Measurements from ENCODE around the gene GDNF.

GDNF gene

DNA sequence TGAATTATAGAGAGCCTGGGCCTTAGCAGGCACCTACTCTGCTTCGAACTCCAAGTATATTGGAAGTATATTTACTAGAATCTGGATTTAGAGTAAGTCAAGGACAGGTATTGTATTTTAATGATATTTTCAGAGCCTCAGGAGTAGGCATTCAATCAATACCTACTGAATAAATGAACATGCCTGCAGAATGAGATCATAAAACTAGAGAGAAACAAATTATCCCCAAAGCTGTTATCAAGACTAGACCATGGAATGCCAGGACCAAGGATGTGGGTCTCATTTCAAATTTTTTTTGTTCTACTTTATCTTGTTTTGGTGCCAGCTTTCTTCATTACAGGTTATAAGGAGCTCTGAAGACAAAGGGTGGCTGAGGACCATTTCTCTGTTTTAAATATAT, 66.0 kb downstream of the GDNF start:
- DNase-seq (ENCODE audit: low read depth) = no peak
- TF ChIP-seq, protein P1, sequence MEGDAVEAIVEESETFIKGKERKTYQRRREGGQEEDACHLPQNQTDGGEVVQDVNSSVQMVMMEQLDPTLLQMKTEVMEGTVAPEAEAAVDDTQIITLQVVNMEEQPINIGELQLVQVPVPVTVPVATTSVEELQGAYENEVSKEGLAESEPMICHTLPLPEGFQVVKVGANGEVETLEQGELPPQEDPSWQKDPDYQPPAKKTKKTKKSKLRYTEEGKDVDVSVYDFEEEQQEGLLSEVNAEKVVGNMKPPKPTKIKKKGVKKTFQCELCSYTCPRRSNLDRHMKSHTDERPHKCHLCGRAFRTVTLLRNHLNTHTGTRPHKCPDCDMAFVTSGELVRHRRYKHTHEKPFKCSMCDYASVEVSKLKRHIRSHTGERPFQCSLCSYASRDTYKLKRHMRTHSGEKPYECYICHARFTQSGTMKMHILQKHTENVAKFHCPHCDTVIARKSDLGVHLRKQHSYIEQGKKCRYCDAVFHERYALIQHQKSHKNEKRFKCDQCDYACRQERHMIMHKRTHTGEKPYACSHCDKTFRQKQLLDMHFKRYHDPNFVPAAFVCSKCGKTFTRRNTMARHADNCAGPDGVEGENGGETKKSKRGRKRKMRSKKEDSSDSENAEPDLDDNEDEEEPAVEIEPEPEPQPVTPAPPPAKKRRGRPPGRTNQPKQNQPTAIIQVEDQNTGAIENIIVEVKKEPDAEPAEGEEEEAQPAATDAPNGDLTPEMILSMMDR (conservative IDR thresholded peaks at IDR 0.05; ENCODE audit: low read length) = no peak
- no peak overlapping the region for H3K4me3 ChIP-seq (ENCODE audit: low read length)

DNA sequence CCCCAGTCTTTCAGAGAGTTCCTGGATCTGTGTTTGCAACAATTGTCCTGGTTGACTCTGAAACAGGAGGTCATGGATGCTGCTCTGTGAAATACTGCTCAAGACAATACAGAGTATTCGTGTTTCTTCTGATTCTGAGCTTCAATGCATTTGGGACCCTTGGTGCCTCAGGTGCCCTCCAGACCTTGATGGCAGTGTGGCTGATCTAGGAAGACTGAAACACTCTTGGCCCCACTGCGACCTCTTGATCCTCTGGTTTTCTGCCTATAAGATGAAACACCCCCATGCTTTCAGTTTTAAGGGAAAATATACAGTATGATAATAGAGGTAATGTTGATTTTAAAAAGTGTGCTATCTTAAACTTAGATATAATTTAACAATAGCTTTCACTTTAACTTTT, 67.6 kb downstream of the GDNF start:
- TF ChIP-seq, protein P1 (conservative IDR thresholded peaks at IDR 0.05; ENCODE audit: low read length) = no peak
- no peak for DNase-seq (ENCODE audit: low read depth)

DNA sequence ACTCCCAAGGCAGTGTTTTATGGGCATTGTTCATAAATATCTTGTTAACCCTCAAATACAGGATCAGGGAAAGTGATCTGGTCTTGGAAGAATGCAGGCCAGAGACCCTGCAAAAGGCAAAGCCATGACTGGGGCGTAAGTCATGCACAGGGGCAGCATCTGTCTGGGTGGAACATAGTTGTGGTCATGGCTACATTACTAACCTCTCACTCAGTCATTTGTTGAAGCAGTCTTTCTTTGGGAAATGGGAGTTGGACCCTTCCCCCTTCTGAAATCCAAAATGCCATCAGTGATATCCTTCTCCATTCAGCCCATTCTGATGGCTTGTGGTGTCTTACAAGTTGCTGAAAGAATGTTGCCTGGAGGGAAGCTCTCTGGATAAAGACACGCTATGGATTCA, 68.1 kb downstream of the GDNF start:
- DNase-seq (ENCODE audit: low read depth) = peak; percentile 100
- TF ChIP-seq, protein P1 (conservative IDR thresholded peaks at IDR 0.05; ENCODE audit: low read length) = no peak
- no peak overlapping the region for H3K4me3 ChIP-seq (ENCODE audit: low read length)

More for the DNA sequence above, 67.6 kb downstream of the GDNF start:
- H3K4me3 ChIP-seq (ENCODE audit: low read length) = peak overlapping the region; percentile 8; the same call in 1 of the 2 replicates

DNA sequence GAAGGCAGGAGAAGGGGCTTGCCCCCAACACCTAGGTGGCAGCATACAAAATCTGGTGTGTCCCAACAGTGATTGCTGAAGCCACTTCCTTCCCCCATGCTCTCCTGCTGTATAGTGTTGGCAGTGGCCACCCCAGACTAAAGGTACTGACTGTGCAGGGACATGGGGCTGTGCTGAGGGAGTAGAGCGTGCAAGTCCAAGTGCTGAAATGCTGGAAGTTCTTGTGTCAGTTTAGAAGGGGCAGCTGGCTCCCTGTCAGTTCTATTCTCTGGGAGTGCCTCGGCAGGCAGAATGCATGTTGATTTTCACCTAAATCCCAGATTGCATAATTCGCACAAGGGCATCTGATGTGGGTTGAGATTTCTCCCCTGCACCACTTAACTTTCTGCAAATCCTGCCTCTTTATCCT, 68.6 kb downstream of the GDNF start:
- no peak for DNase-seq (ENCODE audit: low read depth)
- peak overlapping the region; percentile 12 for H3K4me3 ChIP-seq (ENCODE audit: low read length)
- TF ChIP-seq, protein P1 (conservative IDR thresholded peaks at IDR 0.05; ENCODE audit: low read length) = no peak

DNA sequence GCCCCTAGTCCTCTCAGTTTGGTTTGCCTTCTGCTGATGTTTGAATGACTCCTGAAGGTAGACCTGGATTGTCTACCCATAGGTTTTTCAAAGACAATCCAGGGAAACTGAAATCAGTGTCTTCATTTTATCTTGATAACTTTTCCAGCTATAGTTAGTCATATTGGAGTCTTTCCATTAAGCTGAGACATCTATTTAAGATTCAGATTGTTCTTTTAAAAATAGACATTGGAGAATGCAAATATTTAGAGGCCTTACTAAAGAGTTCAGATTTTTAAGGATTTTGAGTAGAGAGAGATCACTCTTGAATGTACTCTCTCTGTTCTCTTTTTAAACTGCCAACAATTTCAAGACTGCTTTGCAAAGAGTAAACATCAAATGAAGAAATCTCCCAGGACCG, 69.1 kb downstream of the GDNF start:
- DNase-seq (ENCODE audit: low read depth) = no peak
- H3K4me3 ChIP-seq (ENCODE audit: low read length) = no peak overlapping the region
- TF ChIP-seq, protein P1 (conservative IDR thresholded peaks at IDR 0.05; ENCODE audit: low read length) = 0 out of 2 replicates have a peak, but pooled peaks have one; percentile 8

DNA sequence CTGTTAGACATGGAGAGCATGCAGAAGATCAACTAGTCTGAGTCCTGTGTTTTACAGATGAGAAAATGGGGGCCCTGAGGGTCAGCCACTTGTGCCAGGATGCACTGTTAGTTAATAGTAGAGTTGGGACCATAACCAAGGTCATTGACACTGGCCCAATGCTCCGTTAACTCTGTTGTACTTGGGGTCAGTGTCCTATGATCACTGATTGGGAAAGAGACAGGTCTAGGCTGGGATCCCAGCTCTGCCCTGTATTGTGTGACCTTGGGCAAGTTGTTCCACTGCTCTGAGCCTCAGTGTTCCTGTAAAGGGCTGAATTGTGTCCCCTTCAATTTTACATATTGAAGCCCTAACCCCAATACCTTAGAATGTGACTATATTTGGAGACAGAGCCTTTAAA, 70.0 kb downstream of the GDNF start:
- no peak overlapping the region for H3K4me3 ChIP-seq (ENCODE audit: low read length)
- TF ChIP-seq, protein P1 (conservative IDR thresholded peaks at IDR 0.05; ENCODE audit: low read length) = no peak
- DNase-seq (ENCODE audit: low read depth) = no peak

DNA sequence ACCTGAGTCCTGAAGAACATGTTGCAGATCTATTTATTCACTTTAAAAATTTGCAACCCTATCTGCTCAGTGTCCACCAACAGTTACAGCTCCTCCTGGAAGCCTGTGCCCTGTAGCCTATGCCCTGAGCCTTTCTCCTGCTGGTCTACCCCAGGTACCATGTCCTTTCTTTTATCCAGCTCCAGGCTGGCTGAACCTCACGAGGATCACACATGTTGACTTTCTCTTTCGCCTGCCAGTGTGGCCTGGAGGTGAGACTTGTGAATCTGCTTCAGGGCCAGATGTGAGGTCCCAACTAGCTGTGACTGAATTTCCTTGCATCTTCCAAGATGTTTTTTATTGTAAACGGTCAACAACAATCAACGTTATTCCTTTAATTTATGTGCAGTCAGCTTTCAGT, 70.7 kb downstream of the GDNF start:
- H3K4me3 ChIP-seq (ENCODE audit: low read length) = no peak overlapping the region
- TF ChIP-seq, protein P1 (conservative IDR thresholded peaks at IDR 0.05; ENCODE audit: low read length) = no peak
- no peak for DNase-seq (ENCODE audit: low read depth)

Measured in AG10803 (cell line).